ENCODE data around the gene APLNR. TPM values are rescaled to one million over a fixed set of nuclear protein-coding genes. Genes with fewer than 3 reads are reported as not detected.

APLNR gene
- total RNA-seq, 1 experiment from 2014 or later, result 0.66 TPM

DNA sequence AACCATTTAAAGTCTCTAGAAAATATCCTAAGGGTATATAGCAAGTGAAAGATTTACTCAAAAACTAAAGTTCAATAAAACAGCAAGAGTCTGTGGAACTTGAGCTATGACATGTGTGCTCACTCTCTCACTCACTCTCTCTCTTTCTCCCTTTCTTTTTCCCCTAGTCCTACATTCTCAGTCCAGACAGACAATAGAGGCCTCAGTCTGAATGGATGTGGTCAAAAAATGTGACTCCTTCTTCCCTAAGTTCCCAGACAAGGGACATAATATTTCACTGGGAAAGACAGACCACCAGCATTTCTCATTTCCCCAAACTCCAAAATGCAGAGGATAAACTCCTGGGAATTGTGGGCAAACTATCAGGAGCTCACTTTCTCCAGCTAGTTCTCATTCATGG lies 17.6 kb upstream of the APLNR start (continued):
- TF ChIP-seq ZNF219 (CRISPR knock-in tag; IDR thresholded peaks at IDR 0.05; ENCODE audit: borderline replicate concordance), result no peak
- no peak for TF ChIP-seq NFYB (CRISPR knock-in tag; conservative IDR thresholded peaks at IDR 0.05; ENCODE audit: low read depth)
- TF ChIP-seq SMAD4 (CRISPR knock-in tag; IDR thresholded peaks at IDR 0.05), result no peak
- no peak for TF ChIP-seq SOX15 (CRISPR knock-in tag; IDR thresholded peaks at IDR 0.05)
- TF ChIP-seq, protein P1, sequence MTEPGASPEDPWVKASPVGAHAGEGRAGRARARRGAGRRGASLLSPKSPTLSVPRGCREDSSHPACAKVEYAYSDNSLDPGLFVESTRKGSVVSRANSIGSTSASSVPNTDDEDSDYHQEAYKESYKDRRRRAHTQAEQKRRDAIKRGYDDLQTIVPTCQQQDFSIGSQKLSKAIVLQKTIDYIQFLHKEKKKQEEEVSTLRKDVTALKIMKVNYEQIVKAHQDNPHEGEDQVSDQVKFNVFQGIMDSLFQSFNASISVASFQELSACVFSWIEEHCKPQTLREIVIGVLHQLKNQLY (CRISPR knock-in tag; IDR thresholded peaks at IDR 0.05), result no peak
- TF ChIP-seq, protein P2, sequence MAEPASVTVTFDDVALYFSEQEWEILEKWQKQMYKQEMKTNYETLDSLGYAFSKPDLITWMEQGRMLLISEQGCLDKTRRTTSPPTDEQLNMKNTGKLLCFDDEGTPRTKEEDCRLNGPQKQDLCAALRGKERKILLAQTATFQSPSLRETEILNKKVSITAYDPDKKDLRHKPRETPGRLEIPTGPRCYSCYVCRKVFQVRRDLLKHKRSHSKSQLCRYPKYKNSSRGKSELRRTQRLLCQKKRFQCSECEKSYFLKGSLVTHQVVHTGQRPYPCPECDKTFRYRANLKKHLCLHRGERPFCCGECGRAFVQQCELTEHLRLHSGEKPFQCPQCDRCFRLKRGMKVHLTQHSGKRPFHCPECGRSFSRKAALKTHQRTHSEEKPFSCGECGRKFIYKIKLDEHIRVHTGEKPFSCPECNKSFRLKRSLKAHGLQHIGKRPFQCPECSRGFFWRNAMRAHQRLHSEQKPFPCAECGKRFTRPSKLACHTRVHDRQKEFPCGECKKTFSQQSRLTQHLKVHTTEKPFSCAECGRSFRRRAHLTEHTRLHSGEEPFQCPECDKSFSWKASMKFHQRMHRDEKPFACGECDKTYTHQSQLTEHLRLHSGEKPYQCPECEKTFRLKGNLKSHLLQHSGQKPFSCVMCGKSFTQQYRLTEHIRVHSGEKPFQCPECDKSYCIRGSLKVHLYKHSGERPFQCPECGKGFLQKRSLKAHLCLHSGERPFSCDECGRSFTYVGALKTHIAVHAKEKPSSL (CRISPR knock-in tag; conservative IDR thresholded peaks at IDR 0.05), result no peak
- TF ChIP-seq, protein P3, sequence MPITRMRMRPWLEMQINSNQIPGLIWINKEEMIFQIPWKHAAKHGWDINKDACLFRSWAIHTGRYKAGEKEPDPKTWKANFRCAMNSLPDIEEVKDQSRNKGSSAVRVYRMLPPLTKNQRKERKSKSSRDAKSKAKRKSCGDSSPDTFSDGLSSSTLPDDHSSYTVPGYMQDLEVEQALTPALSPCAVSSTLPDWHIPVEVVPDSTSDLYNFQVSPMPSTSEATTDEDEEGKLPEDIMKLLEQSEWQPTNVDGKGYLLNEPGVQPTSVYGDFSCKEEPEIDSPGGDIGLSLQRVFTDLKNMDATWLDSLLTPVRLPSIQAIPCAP (CRISPR knock-in tag; IDR thresholded peaks at IDR 0.05), result no peak
- TF ChIP-seq ETV6 (CRISPR knock-in tag; IDR thresholded peaks at IDR 0.05), result no peak
- no peak for TF ChIP-seq CREM (CRISPR knock-in tag; IDR thresholded peaks at IDR 0.05)

DNA sequence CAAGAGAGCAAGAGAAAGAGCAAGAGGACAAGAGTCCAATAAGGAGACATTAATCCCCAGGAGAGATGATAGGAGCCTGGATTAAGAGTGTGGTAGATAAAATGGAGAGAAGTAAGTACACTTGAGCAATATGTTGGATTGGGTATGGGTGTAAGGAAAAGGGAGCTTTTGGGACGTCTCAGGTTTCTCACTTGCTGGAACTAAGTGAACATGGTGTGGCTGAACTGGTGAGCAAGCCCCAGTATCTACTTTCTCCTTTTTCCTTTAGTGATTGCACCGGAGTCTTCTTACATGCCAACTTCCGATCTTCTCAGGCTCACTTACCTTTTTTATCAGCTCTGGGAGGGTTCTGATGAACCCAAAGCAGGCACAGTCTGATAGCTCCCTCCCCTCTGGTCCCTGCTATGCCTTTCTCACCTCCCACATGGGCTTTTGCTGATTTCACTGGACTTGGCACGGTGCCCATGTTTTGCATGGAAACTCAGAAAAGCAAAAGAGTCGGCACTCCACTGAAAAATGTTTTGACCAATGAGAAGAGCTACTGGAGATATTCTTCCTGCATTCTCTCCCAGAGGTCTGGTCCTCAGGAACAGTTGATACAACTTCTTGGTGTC lies 14.5 kb upstream of the APLNR start:
- ChIA-PET POLR2A (interaction anchor here (0.5 kb wide), 1 partner anchor 92 kb away, joined by 6 read pairs; no protein-coding TSS in a partner anchor), CTCF (interaction anchor here (3.9 to 5.2 kb wide), 4 partner anchors 27 to 409 kb away, joined by 42 to 363 read pairs (median 170); no protein-coding TSS in a partner anchor)
- TF ChIP-seq HMGA2 (CRISPR knock-in tag; IDR thresholded peaks at IDR 0.05) (no peak), ETV6 (CRISPR knock-in tag; IDR thresholded peaks at IDR 0.05) (no peak)
- TF ChIP-seq, protein P4, sequence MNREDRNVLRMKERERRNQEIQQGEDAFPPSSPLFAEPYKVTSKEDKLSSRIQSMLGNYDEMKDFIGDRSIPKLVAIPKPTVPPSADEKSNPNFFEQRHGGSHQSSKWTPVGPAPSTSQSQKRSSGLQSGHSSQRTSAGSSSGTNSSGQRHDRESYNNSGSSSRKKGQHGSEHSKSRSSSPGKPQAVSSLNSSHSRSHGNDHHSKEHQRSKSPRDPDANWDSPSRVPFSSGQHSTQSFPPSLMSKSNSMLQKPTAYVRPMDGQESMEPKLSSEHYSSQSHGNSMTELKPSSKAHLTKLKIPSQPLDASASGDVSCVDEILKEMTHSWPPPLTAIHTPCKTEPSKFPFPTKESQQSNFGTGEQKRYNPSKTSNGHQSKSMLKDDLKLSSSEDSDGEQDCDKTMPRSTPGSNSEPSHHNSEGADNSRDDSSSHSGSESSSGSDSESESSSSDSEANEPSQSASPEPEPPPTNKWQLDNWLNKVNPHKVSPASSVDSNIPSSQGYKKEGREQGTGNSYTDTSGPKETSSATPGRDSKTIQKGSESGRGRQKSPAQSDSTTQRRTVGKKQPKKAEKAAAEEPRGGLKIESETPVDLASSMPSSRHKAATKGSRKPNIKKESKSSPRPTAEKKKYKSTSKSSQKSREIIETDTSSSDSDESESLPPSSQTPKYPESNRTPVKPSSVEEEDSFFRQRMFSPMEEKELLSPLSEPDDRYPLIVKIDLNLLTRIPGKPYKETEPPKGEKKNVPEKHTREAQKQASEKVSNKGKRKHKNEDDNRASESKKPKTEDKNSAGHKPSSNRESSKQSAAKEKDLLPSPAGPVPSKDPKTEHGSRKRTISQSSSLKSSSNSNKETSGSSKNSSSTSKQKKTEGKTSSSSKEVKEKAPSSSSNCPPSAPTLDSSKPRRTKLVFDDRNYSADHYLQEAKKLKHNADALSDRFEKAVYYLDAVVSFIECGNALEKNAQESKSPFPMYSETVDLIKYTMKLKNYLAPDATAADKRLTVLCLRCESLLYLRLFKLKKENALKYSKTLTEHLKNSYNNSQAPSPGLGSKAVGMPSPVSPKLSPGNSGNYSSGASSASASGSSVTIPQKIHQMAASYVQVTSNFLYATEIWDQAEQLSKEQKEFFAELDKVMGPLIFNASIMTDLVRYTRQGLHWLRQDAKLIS (CRISPR knock-in tag; IDR thresholded peaks at IDR 0.05; ENCODE audit: borderline replicate concordance), result no peak
- ATAC-seq (no peak), DNase-seq (ENCODE audit: low spot score) (no peak)
- Mint-ChIP-seq H3K36me3 (no peaks in the 10 kb centered on the region), H3K27ac (no peak overlapping the region), H3K4me3 (no peak overlapping the region), H3K4me1 (peaks cover 5% of the 10 kb centered on the region), H3K27me3 (ENCODE audit: low read depth) (no peaks in the 10 kb centered on the region), H3K9me3 (peaks cover 11% of the 10 kb centered on the region)

DNA sequence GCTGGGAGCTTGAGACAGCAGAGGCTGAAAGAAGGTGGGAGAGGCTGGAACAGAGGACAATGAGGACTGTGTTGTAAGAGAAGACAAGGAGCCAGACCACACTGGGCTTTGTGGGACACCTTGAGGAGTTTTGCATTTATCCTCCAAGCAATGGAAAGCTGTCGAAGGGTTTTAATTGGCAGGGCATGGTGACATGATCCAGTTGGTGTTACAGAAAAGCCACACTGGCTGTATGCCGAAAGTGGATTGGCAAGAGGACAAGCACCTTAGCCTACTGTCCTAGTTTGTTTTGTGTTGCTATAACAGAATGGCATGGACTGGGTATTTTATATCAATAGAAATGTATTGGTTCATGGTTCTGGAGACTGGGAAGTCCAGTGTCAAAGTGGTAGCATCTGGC lies 14.0 kb upstream of the APLNR start:
- no peaks in the 10 kb centered on the region for H3K36me3 Mint-ChIP-seq
- no peak overlapping the region for H3K27ac Mint-ChIP-seq
- TF ChIP-seq ZNF232 (CRISPR knock-in tag; IDR thresholded peaks at IDR 0.05) (no peak), MXD4 (CRISPR knock-in tag; IDR thresholded peaks at IDR 0.05; ENCODE audit: borderline replicate concordance) (no peak)
- peaks cover 5% of the 10 kb centered on the region for H3K4me1 Mint-ChIP-seq
- CTCF ChIA-PET, result interaction anchor here (2.4 to 5.2 kb wide), 9 partner anchors 13 to 409 kb away, joined by 15 to 363 read pairs (median 42); partner anchors contain the start of gene APLNR
- DNase-seq (ENCODE audit: low spot score) (no peak), ATAC-seq (no peak)
- peaks cover 7% of the 10 kb centered on the region for H3K9me3 Mint-ChIP-seq
- H3K27me3 Mint-ChIP-seq (ENCODE audit: low read depth), result no peaks in the 10 kb centered on the region
- POLR2A ChIA-PET, result no interaction called here
- no peak overlapping the region for H3K4me3 Mint-ChIP-seq
